Amniotic epithelial cell (primary cell): ENCODE results near the gene PTPRQ.
"Not testable (repeated sequence)": the region's sequence is repeated elsewhere in the genome, so short reads cannot be mapped to it uniquely, and the experiment has no call there.

Experiments used
- DNase-seq: peaks from one replicate; pipeline ENCODE4 v3.0.0-alpha.2; 2010; ENCODE audit warnings: low read depth

The PTPRQ gene

GRCh38 chr12:80443974-80444666 is at the start of gene PTPRQ:
TSS of gene PTPRQ (plus strand) at chr12:80444235. CDS start at chr12:80444346, 111 bp downstream.
- peak; percentile 79 for DNase-seq

GRCh38 chr12:80400571-80400991 is 43.5 kb upstream of the PTPRQ start:
- DNase-seq = no peak

- DNase-seq = no peak
These were observed 42.8 kb upstream of the PTPRQ start for GRCh38 chr12:80401191-80401590.

DNA sequence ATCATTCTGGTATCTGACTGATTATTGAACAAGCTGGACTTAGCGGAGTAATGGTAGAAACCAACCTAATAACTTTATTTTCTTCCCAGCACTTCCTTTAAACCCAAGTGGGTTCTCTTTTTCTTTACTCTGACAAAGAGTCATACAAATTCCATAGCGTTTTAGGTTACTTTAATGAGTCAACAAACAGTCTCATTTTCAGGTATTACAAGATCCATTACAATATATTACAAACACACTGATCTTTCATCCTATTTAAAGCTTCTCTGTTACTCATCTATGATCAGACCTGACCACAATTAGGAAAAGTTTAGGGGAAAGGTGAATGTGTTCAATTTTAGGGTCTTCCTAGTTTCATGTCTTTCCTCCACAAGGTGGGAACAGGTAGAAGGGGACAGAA is 39.4 kb upstream of the PTPRQ start:
- no peak for DNase-seq

DNA sequence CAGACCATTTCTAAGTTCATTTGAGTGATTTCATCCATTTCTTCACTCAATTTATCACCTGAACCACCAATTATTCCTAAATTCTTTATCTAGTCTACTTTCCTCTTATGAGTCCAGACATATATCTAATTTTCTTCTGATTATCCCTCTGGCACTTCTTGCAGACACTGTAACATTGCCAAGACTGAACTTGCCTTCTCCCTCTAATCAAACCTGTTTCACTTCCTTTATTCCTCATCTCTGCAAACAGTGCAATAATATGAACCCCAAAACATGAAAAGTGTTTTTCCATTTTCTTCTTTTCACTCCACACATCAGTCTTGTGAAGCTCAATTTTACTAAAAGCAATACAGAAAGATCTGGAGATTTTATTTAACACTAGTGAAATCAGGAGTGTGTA is 37.8 kb upstream of the PTPRQ start:
- DNase-seq = no peak

DNA sequence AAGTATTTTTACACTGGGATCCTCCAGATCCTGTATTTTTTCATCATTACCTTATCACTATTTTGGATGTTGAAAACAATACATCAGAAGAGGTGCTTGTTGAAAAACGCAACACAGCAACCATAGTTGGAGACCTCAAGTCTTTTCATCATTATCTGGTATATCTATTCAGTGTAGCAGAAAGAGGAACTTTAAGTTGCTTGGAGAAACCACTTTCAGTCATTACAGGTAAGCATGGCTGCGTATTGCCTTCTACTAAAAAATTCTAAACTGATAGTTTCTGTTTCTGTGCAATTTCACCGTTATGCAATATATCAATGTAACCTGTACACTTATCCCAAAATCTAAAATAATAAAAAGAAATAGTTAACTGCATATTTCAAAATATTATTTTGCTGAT is 32.2 kb upstream of the PTPRQ start:
- DNase-seq = no peak

- peak; percentile 55 for DNase-seq
These were observed 31.6 kb upstream of the PTPRQ start for GRCh38 chr12:80412343-80412953.

DNA sequence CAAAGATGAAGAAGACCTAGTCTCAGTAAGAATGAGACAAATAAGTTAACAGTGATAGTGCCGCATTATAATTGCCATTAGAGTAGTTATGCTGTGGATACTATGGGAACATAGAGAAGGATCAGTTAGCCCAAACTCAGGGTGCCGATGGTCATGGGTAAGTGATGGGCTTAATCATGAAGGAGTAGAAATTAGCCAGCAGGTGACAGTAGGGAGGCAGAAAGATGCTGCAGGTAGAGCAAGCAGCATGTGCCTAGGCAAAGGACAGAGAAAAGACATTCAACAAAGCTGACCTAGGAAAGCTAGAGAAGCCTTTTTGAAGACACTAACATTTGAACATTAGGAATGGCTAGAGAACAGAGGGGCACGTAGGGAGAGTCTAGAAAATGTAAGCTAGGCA is 30.6 kb upstream of the PTPRQ start:
- DNase-seq = no peak

DNA sequence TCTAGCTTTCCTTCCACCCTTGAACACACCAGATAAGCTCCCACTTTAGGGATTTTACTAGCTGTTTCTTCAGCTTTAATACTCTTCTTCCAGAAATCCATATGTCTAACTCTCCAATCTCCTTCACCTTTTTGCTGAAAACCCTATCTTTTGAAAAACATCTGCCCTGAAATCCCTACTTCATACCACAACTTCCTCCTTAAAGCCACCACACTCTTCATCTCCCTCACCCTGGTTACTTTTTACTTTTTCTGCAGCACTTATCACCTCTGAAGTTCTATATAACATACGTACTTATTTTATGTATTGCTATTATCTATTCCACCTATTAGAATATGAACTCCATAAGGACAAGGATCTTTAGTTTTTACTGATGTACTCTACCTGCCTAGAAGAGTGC is 28.6 kb upstream of the PTPRQ start:
- DNase-seq = no peak

DNA sequence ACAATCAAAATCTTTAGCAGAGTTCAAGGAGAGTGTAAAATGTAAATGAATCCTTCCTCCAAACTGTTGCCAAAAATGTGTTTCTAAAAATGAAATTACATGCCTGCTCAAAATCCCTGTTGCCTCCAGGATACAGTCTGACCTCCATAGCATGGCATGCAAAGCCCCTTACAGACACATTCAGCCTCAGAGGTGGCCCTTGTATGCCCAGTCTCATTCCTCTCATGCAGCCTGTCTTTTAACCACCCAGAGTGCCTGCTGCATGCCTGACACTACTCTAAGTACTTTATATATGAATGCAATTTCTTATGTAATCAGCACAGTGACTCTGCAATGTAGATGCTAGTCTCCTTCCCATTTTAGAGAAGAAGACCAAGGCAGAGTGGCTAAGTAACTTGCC is 24.4 kb upstream of the PTPRQ start:
- DNase-seq = no peak

DNA sequence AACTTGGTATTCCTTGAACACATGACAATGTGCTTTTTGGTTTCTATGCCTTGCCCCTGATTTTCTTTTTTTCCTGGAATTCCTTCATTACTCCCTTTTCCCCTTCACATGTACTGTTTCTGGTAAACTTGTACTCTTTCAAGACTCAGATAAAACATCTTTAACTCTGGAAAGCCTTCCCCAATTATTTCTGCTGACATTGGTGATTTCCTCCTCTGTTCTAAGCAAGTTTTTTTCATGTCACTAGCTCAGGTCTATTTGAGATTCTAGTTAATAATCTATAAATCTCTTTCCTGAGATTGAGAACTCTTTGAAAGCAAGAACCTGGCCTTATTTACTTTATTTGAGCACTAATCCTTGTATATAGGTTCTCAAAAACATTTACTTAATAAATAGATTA is 24.0 kb upstream of the PTPRQ start:
- DNase-seq = no peak

DNA sequence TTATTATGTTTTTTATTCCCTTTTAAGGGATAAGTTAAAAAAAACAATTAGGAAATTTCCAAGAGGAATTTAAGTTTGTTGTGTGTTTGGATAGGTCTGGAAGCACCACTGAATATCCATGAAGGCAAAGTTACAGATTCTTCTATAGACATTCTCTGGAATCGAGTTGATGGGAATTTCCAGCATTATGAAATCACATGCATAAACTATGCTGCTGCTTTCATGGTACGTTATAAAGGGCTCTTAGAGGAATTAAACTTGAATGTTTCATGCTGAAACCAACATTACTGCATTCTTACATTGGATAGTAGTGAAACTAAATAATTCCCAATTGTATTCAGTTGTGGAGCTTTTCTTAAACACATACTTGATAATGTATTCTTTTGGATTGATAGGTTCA is 21.5 kb upstream of the PTPRQ start:
- DNase-seq = peak; percentile 42

DNA sequence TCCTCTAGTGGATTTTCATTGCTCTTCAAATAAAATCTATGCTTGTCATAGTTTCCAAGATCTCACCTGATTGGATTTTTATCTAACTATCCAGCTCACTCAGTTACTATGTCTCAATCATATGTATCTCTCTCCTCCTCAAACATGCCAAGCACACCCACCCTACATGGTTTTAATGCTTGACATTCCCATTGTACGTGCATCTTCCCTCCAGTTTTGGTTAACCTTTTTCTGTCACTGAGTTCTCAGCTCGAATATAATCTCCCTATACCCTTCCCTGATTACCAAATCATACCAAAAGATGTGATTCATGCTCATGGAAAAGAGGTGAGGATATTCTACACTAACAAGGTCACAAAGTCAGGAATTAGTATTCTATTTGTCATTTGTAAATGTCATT is 12.0 kb upstream of the PTPRQ start:
- no peak for DNase-seq

DNA sequence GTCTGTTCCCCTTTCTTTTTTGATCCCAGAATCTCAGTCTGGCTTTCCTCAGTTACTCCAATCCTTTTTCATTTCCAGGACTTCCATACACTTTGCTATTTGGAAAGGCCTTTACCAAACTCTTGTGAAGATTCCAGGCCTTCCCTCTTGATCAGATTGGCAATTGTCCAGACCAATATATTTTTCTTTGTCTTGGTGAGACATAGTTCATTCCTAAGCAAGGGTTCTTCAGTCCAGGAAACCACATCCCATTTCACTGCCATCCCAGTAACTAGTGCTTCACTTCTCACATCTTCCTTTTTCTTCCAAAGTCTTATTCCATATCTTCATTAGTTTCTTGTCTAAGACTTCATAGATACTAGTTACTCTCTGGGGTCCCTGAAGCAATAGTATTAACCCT is 2.1 kb upstream of the PTPRQ start:
- DNase-seq = peak; percentile 80

- peak; percentile 87 for DNase-seq
These were observed 1.4 kb upstream of the PTPRQ start for GRCh38 chr12:80442426-80443222.

GRCh38 chr12:80445083-80445793 is 1.2 kb downstream of the PTPRQ start:
- DNase-seq = peak; percentile 56

DNA sequence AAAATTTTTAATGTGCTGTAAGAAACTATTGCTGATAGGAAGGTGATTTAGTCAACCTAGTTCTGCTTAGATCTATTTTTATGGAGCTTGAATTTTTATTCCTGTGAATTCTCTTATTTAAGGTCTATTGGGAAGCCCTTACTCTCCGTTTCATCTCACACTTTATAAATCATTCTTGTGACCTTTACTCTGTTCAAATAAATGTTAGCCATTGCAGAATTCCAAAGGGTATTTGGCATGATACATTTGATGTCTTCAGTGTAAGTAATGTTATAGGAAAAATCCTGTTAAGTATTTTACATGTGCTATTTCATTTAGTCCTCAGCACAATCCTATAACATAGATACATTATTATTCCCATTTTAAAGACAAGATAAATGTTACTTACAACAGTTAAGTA is 12.5 kb downstream of the PTPRQ start:
- no peak for DNase-seq

DNA sequence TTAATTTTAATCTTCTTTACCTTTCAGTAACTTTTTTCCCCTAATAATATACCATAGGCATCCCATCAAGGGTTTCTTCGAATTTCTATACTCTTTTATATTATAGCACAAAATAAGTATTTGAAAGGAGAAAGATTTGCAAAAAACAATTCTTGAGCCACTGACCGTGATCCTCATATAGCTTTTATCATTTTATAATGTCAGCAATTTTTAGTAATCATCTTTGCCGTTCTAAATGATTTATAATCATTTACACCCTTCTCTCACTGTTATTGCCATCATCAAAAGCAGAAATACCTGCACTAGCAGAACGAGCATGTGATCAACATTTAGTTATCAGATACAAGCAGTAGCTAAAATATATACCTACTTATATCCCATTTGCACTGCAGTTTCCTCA is 16.9 kb downstream of the PTPRQ start:
- no peak for DNase-seq

- not testable (repeated sequence) for DNase-seq
These were observed 17.8 kb downstream of the PTPRQ start for GRCh38 chr12:80461851-80462250.

DNA sequence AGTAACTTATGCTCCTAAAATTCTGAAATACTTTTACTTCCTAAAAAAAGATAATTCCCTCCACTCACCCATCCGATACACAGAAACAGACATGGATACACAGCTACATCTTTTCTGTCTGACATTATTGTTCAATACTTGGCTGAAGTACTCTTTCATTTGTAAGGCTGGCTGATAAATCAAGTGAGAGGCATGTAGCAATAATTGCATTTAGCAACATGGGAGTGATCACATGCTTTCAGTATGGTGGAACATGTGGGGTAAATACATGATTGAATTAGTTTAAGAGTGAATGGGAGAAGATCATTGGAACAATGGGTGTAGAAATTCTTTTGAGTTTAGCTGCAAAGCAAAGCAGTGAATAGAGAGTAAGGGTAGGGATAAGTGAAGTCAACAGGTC is 25.6 kb downstream of the PTPRQ start:
- DNase-seq = peak; percentile 64

DNA sequence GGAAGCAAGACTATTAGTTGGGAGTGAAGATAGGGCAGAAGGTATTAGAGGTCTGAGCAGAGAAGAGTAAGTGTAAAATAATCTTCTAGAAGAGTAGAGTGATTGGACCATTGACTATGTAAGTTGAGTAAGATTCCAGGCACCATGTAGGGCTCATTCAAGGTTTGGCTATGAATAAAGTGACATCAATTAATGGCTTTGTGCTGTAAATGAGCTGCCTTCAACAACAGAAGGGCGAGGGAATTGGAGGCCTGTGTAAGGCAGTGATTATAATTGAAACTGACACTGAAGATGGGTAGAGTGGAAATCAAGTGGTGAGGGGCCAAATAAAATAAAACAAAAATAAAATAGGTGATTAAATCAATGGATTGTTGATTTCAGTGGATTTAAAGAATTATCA is 26.4 kb downstream of the PTPRQ start:
- DNase-seq = no peak

DNA sequence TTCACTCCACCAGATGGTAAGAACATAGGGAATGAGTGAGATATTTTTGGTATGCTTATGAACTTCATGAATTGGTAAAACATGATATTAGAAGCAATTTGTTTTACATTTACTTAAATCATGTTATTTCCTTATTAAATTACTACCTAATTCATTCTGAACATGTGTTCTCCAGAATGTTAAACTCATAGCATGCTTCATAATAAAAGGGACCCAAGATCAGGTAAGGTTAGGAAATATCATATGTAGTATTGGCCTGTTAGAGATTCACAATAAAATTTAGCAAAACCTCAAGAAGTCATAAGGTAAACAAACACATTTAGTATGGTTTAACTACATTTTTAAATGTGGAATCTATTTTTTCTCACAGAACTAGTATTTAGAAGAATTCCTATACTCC is 28.2 kb downstream of the PTPRQ start:
- no peak for DNase-seq
